H1 (cell line): ENCODE measurements around the gene PTBP3. TPM values are rescaled to one million over a fixed set of nuclear protein-coding genes. Genes with fewer than 3 reads are reported as not detected.

Experiments
- CTCF ChIA-PET: fragments of 300-600 bp; sonication (Branson Sonifier 250); formaldehyde crosslinking; loops from one replicate; lab custom pipeline; 2021; ENCODE audit not compliant: partially characterized antibody; lab: Charles Lee
- POLR2A ChIA-PET: fragments of 300-600 bp; sonication (Branson Sonifier 250); formaldehyde crosslinking; loops from one replicate; lab custom pipeline; 2021; ENCODE audit warnings: inconsistent platforms; ENCODE audit not compliant: partially characterized antibody; lab: Charles Lee
- DNase-seq, 2 experiments: peaks; one replicate each; pipeline versions ENCODE4 v3.0.0 to v3.0.0-alpha.2; 2010 to 2022; ENCODE audit warnings: low spot score in 2 of 2, low read depth in 1 of 2, mixed read lengths in 1 of 2
- FAIRE-seq: peaks from 2 replicates; lab custom pipeline; 2011; peaks lifted over from hg19 to GRCh38; lab: Jason Lieb, UNC
- H2AFZ ChIP-seq: 2 replicates; pipeline ENCODE4 v1.8.1; 2012; ENCODE audit warnings: low read length, inconsistent platforms
- H2AK5ac ChIP-seq: 2 replicates; pipeline ENCODE4 v1.6.1; 2013; ENCODE audit warnings: low read depth, low read length
- H2BK120ac ChIP-seq: replicated peaks from 2 replicates; pipeline ENCODE3; 2013; ENCODE audit warnings: low read depth, low read length, inconsistent platforms
- H2BK12ac ChIP-seq: 2 replicates; pipeline ENCODE4 v1.6.1; 2013; ENCODE audit warnings: low read depth, low read length
- H2BK15ac ChIP-seq: 2 replicates; pipeline ENCODE4 v1.6.1; 2013; ENCODE audit warnings: low read length
- H2BK20ac ChIP-seq: 2 replicates; pipeline ENCODE4 v1.6.1; 2013; ENCODE audit warnings: low read length
- H2BK5ac ChIP-seq: 2 replicates; pipeline ENCODE4 v1.6.1; 2013; ENCODE audit warnings: low read depth, low read length
- H3K14ac ChIP-seq: 2 replicates; pipeline ENCODE4 v1.6.1; 2013; ENCODE audit warnings: inconsistent platforms; ENCODE audit not compliant: insufficient read length
- H3K18ac ChIP-seq: 2 replicates; pipeline ENCODE4 v1.6.1; 2013; ENCODE audit warnings: low read length; ENCODE audit errors: extremely low read depth
- H3K23ac ChIP-seq: 2 replicates; pipeline ENCODE4 v1.6.1; 2013; ENCODE audit warnings: inconsistent platforms; ENCODE audit not compliant: insufficient read length
- H3K23me2 ChIP-seq: 2 replicates; pipeline ENCODE4 v1.6.1; 2013; ENCODE audit warnings: low read depth, low read length
- H3K27ac ChIP-seq: 2 replicates; pipeline ENCODE4 v1.6.1; 2011; ENCODE audit warnings: low read depth, low read length, inconsistent platforms
- H3K27me3 ChIP-seq, 4 experiments: replicated peaks in 1 of 4; 1 replicate in 1 of 4; 2 replicates in 3 of 4; pipeline versions ENCODE4 v1.6.1 to v1.8.1; 2011 to 2013; ENCODE audit warnings: low read length in 3 of 4, mild to moderate bottlenecking in 3 of 4, inconsistent platforms in 2 of 4, mixed read lengths in 2 of 4, moderate library complexity in 1 of 4; ENCODE audit not compliant: control insufficient read depth in 3 of 4, insufficient read depth in 3 of 4; ENCODE audit errors: extremely low read depth in 1 of 4
- H3K36me3 ChIP-seq, 4 experiments: 2 replicates each; pipeline versions ENCODE4 v1.6.1 to v1.8.1; 2011 to 2013; ENCODE audit warnings: mild to moderate bottlenecking in 4 of 4, low read length in 3 of 4, moderate library complexity in 2 of 4, control low read depth in 1 of 4, inconsistent platforms in 1 of 4; ENCODE audit not compliant: insufficient read depth in 4 of 4, control insufficient read depth in 2 of 4
- H3K4ac ChIP-seq: replicated peaks from 2 replicates; pipeline ENCODE3; 2013; ENCODE audit warnings: low read length, low read depth, mixed read lengths, inconsistent platforms; ENCODE audit not compliant: insufficient read length
- H3K4me1 ChIP-seq, 4 experiments: replicated peaks in 1 of 4; 1 replicate in 1 of 4; 2 replicates in 3 of 4; pipeline versions ENCODE4 v1.6.1 to v1.8.1; 2011 to 2013; ENCODE audit warnings: low read length in 3 of 4, inconsistent platforms in 2 of 4, mixed read lengths in 1 of 4; ENCODE audit not compliant: insufficient read depth in 4 of 4, control insufficient read depth in 3 of 4
- H3K4me2 ChIP-seq, 2 experiments: 2 replicates each; pipeline versions ENCODE4 v1.6.1 to v1.8.1; 2011 to 2013; ENCODE audit warnings: low read depth in 2 of 2, low read length in 2 of 2, control low read depth in 1 of 2, inconsistent platforms in 1 of 2, mild to moderate bottlenecking in 1 of 2; ENCODE audit not compliant: insufficient read depth in 1 of 2
- H3K4me3 ChIP-seq, 4 experiments: fragments of 200-600, 300-600 bp in 1 of 4; sonication (generic), shearing (Covaris generic), sonication (Bioruptor Twin) in 1 of 4; 2 replicates each; pipeline versions ENCODE4 v1.5.1 to v1.8.1; 2011 to 2016; ENCODE audit warnings: low read length in 4 of 4, low read depth in 3 of 4, control low read depth in 2 of 4, inconsistent platforms in 2 of 4, mild to moderate bottlenecking in 2 of 4, mixed read lengths in 1 of 4, moderate library complexity in 1 of 4; ENCODE audit not compliant: insufficient read depth in 2 of 4; ENCODE audit errors: extremely low read depth in 1 of 4
- H3K56ac ChIP-seq: replicated peaks from 2 replicates; pipeline ENCODE3; 2013; ENCODE audit warnings: low read depth, mild to moderate bottlenecking, mixed read lengths, low read length, inconsistent platforms; ENCODE audit not compliant: insufficient read length
- H3K79me1 ChIP-seq: 2 replicates; pipeline ENCODE4 v1.6.1; 2013; ENCODE audit warnings: low read depth, low read length, control low read depth
- H3K79me2 ChIP-seq, 2 experiments: 2 replicates each; pipeline versions ENCODE4 v1.6.1 to v1.8.1; 2012 to 2013; ENCODE audit warnings: low read length in 2 of 2, mild to moderate bottlenecking in 2 of 2, inconsistent platforms in 1 of 2; ENCODE audit not compliant: insufficient read depth in 2 of 2, control insufficient read depth in 1 of 2
- H3K9ac ChIP-seq, 4 experiments: replicated peaks in 1 of 4; 1 replicate in 1 of 4; 2 replicates in 3 of 4; pipeline versions ENCODE4 v1.6.1 to v1.8.1; 2011 to 2013; ENCODE audit warnings: low read depth in 3 of 4, low read length in 3 of 4, control low read depth in 2 of 4, mild to moderate bottlenecking in 2 of 4, moderate library complexity in 2 of 4, inconsistent platforms in 1 of 4; ENCODE audit errors: extremely low read depth in 1 of 4
- H3K9me3 ChIP-seq, 2 experiments: 2 replicates each; pipeline versions ENCODE4 v1.6.1 to v1.8.1; 2012 to 2013; ENCODE audit warnings: mild to moderate bottlenecking in 2 of 2, moderate library complexity in 2 of 2, control low read depth in 1 of 2, inconsistent platforms in 1 of 2, low read depth in 1 of 2, low read length in 1 of 2, mixed read lengths in 1 of 2; ENCODE audit not compliant: insufficient read depth in 2 of 2
- H4K20me1 ChIP-seq, 2 experiments: replicated peaks in 1 of 2; 2 replicates each; pipeline versions ENCODE3 to v1.8.1; 2011 to 2013; ENCODE audit warnings: inconsistent platforms in 2 of 2, low read length in 2 of 2, mild to moderate bottlenecking in 1 of 2; ENCODE audit not compliant: insufficient read depth in 2 of 2, control insufficient read depth in 1 of 2
- H4K5ac ChIP-seq: 2 replicates; pipeline ENCODE4 v1.6.1; 2013; ENCODE audit warnings: low read length, low read depth, mixed read lengths, inconsistent platforms; ENCODE audit not compliant: insufficient read length
- H4K8ac ChIP-seq: 2 replicates; pipeline ENCODE4 v1.8.0; 2013; ENCODE audit warnings: mild to moderate bottlenecking, moderate library complexity, low read length, inconsistent platforms; ENCODE audit not compliant: insufficient read depth; ENCODE audit errors: extremely low read depth
- H4K91ac ChIP-seq: replicated peaks from 2 replicates; pipeline ENCODE3; 2013; ENCODE audit warnings: low read length, mixed read lengths, inconsistent platforms; ENCODE audit not compliant: insufficient read length
- ASH2L ChIP-seq: fragments of 200-600, 300-600 bp; sonication (generic); IDR thresholded peaks from one replicate; pipeline ENCODE4 v1.7.1; 2017; ENCODE audit warnings: low read length
- ATF3 ChIP-seq: IDR thresholded peaks from 2 replicates; pipeline ENCODE4 v1.6.1; 2011; ENCODE audit warnings: low read depth, mild to moderate bottlenecking, low read length; ENCODE audit not compliant: insufficient read depth
- BCL11A ChIP-seq, 2 experiments: IDR thresholded peaks; one replicate each; pipeline ENCODE4 v1.6.1; 2011; ENCODE audit warnings: low read depth in 2 of 2, low read length in 2 of 2, mild to moderate bottlenecking in 2 of 2
- CREB1 ChIP-seq: IDR thresholded peaks from 2 replicates; pipeline ENCODE4 v1.6.1; 2012; ENCODE audit warnings: inconsistent platforms
- CTBP2 ChIP-seq: IDR thresholded peaks from 2 replicates; pipeline ENCODE4 v1.7.0; 2011; ENCODE audit warnings: borderline replicate concordance, mild to moderate bottlenecking, moderate library complexity, mixed read lengths, low read length; ENCODE audit not compliant: insufficient read depth, insufficient read length
- HDAC6 ChIP-seq: IDR thresholded peaks from one replicate; pipeline ENCODE4 v1.7.1; 2012; ENCODE audit warnings: low read depth, mild to moderate bottlenecking, inconsistent platforms, low read length, moderate library complexity
- KDM5A ChIP-seq: fragments of 200-600 bp; IDR thresholded peaks from 2 replicates; pipeline ENCODE4 v1.7.1; 2012; ENCODE audit warnings: mild to moderate bottlenecking, low read length, inconsistent platforms, mixed read lengths
- NRF1 ChIP-seq: IDR thresholded peaks from 2 replicates; pipeline ENCODE4 v1.6.1; 2011; ENCODE audit warnings: mild to moderate bottlenecking, low read depth, low read length, improper control_type of control experiment
- POLR2A ChIP-seq, 2 experiments: IDR thresholded peaks; 1 replicate in 1 of 2; 2 replicates in 1 of 2; pipeline ENCODE4 v1.6.1; 2011; ENCODE audit warnings: low read depth in 2 of 2, low read length in 2 of 2, mild to moderate bottlenecking in 2 of 2; ENCODE audit errors: control extremely low read depth in 1 of 2
- SAP30 ChIP-seq: fragments of 300-600 bp; sonication (generic); IDR thresholded peaks from 2 replicates; pipeline ENCODE4 v1.7.1; 2012; ENCODE audit warnings: low read length, moderate library complexity, mild to moderate bottlenecking, inconsistent platforms; ENCODE audit not compliant: insufficient read depth, insufficient replicate concordance
- TEAD4 ChIP-seq: IDR thresholded peaks from 2 replicates; pipeline ENCODE4 v1.6.1; 2012; ENCODE audit warnings: low read depth, low read length, inconsistent platforms, mixed read lengths
- WGBS, 2 experiments: shearing (Covaris generic) in 1 of 2; methylation state at CpG; one replicate each; pipeline versions ENCODE4 v1.1.6 to v1.1.7; 2013 to 2015; ENCODE audit warnings: low lambda C conversion rate in 2 of 2, mixed read lengths in 2 of 2, inconsistent platforms in 1 of 2, low coverage in 1 of 2, missing lambda C conversion rate in 1 of 2; ENCODE audit not compliant: insufficient replicate concordance in 2 of 2, insufficient coverage in 1 of 2, insufficient read length in 1 of 2; ENCODE audit errors: extremely low coverage in 1 of 2, missing lambda C conversion rate in 1 of 2; 5-methylcytosine and 5-hydroxymethylcytosine counted together
- polyA plus RNA-seq, 7 experiments: library from polyadenylated mRNA; depleted of rRNA in 3 of 7; stranded (reverse) in 5 of 7; unstranded in 2 of 7; fragments of >200 nt in 5 of 7; fragments of 200-250 nt in 2 of 7; gene quantifications; 1 replicate in 5 of 7; 2 replicates in 1 of 7; 4 replicates in 1 of 7; pipeline versions ENCODE4 v1.2.1 to v1.2.3, GENCODE V29; 2011 to 2013; ENCODE audit warnings: missing spikeins in 2 of 7, mixed read lengths in 2 of 7
- total RNA-seq: library from RNA; stranded (reverse); fragmentation: NEBNext Ultra II Directional; extraction: Animal tissue kit (Norgen Biotek cat#: 25700); gene quantifications from 2 replicates; pipeline ENCODE4 v1.2.1, GENCODE V29; 2021

The PTBP3 gene
- total and polyA plus RNA-seq, 2 of the 8 experiments (the other 6 are each of a cell fraction or from before 2014, with no cell fraction given) = 51.0 to 124 TPM

- Histone ChIP-seq H3K27ac (no peak overlapping the region), H2AK5ac (no peak overlapping the region), H2BK120ac (no peak overlapping the region), H4K91ac (no peak overlapping the region), H3K23me2 (no peaks in the 10 kb centered on the region), H2BK12ac (no peak overlapping the region), H3K4me3 (no peak overlapping the region), H3K79me1 (peaks cover 6% of the 10 kb centered on the region), H3K9ac (no peak overlapping the region), H3K23ac (no peak overlapping the region), H3K56ac (no peak overlapping the region), H3K4me1 (peaks cover 0 to 6% (median 0%) of the 10 kb centered on the region in 4 experiments; a peak in 2 of 7 replicates), H4K20me1 (peaks cover 5 to 15% of the 10 kb centered on the region in 2 experiments), H4K5ac (no peak overlapping the region), H3K27me3 (no peaks in the 10 kb centered on the region), H3K36me3 (no peaks in the 10 kb centered on the region), H4K8ac (no peak overlapping the region), H3K4ac (no peak overlapping the region), H2BK15ac (no peak overlapping the region), H2BK20ac (no peak overlapping the region), H3K9me3 (no peaks in the 10 kb centered on the region), H3K4me2 (no peak overlapping the region), H3K79me2 (peaks cover 22 to 97% of the 10 kb centered on the region in 2 experiments), H2AFZ (no peak overlapping the region), H3K18ac (no peak overlapping the region), H3K14ac (no peak overlapping the region), H2BK5ac (no peak overlapping the region)
- DNase-seq = no peak
- FAIRE-seq = no peak
- ChIA-PET CTCF (interaction anchor here (0.9 to 2.6 kb wide), 4 partner anchors 18 to 215 kb away, joined by 3 to 9 read pairs (median 6); no protein-coding TSS in a partner anchor), POLR2A (interaction anchor here (0.5 to 1.0 kb wide), 3 partner anchors 8 to 94 kb away, joined by 3 to 4 read pairs (median 3); partner anchors contain the start of gene PTBP3)
- WGBS, 2 experiments = 78% methylated on average over 10 of the region's 10 CpGs; no CpG with 5 or more reads in 1 of the 2 experiments
- TF ChIP-seq ATF3 (no peak), HDAC6 (no peak), BCL11A (IDR thresholded peaks at IDR 0.05; ENCODE audit: low read depth in 2 of 2, low read length in 2 of 2) (no peak), NRF1 (no peak), POLR2A (IDR thresholded peaks at IDR 0.05; ENCODE audit: control extremely low read depth in 1 of 2, low read depth in 2 of 2, low read length in 2 of 2) (no peak), CTBP2 (no peak), TEAD4 (no peak), SAP30 (no peak), KDM5A (no peak), CREB1 (no peak), ASH2L (no peak)
Observed at GRCh38 chr9:112325127-112325526, 8.3 kb downstream of the PTBP3 start.
